HG03066 (cell line): Measurements from ENCODE around the gene CACNA1D.

ENCODE experiments used
- ATAC-seq: cut with Tn5 transposase; IDR thresholded peaks from one replicate; pipeline ENCODE4 v1.9.1; 2021; ENCODE audit warnings: low read depth; ENCODE audit not compliant: unreplicated experiment

The CACNA1D gene

DNA sequence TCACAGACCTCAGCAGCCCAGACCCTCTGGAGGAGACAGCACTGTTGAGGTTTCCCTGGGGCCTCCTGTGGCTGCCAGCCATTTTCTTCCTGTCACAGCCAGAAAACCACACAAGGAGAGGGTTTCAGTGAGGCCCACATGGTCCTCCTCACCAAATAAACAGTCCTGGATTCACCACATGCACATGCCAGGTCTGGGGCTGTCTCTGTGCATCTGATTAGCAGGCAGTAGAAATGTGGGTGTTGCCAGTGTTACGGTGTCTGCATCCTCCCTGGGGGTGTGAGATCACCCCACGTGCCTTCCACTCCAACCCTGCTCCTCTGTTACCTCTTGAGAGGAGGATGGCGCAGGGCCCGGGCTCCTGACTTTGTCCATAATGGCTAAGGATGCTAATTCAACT lies 211.4 kb downstream of the CACNA1D start:
- ATAC-seq: no peak

DNA sequence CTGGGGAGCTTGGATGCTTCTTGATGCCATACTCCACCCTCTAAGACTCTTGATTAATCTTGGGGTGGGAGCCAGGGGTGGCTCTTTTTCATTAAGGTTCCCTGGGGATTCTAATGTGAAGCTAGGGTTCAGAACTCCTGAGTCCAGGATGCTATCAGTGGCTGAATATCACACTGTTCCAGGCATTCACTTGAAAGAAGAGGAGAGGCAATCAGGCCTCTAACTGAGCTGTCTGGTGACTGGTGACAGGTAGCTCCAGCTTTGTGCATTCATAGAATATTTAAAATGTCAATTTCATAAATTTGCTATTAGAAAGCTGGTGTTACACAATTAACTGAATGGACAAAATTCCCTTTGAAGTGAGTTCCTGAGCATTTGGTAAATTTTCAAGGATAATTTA lies 212.8 kb downstream of the CACNA1D start:
- no peak for ATAC-seq

DNA sequence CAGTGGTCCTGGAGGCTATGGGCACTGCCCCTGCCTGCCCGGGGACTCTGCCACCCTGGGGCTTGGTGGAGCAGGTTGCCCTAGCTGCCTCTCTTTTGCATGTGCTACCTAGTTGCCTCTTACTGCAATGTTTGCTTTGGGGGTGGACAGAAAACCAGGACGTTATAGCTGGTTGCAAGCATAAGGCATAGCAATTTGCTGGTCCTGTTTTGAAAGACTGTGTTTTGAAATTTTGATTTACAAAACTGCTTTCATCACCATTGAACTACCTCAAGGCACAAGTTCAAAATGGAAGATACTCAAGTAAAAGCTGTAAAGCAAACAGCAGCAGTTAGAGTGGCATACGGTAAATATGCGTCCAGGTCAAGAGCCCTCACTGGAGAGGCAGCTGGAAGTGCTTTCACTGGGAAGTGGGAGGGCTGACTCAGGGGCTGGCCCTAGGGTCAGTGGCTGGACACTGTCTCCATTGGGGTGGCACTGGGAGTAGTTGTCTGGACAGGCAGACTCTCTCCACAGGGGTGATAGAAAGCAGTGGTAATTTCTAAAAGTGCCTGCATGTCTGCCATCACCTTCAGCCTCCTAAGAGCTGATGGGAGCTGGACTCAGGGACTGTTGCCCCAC lies 213.7 kb downstream of the CACNA1D start:
- no peak for ATAC-seq

DNA sequence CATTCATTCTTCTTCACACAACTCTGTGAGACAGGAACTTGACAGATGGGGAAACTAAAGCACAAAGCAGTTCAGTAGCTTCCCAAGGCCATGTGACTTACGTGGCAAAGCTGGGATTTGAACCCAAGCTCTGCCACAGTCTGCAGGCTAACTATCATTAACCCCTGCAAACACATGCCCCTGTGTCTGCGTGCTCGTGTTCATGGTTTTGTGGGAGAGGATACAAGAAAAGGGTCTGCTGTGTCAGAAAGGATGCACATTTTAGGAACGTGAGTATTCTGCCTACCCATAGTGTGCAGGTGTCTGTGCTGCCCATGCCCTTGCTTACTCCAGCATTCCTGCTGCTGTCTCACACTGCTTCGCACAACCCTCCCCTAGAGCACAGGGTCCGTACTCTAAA lies 214.8 kb downstream of the CACNA1D start:
- no peak for ATAC-seq

DNA sequence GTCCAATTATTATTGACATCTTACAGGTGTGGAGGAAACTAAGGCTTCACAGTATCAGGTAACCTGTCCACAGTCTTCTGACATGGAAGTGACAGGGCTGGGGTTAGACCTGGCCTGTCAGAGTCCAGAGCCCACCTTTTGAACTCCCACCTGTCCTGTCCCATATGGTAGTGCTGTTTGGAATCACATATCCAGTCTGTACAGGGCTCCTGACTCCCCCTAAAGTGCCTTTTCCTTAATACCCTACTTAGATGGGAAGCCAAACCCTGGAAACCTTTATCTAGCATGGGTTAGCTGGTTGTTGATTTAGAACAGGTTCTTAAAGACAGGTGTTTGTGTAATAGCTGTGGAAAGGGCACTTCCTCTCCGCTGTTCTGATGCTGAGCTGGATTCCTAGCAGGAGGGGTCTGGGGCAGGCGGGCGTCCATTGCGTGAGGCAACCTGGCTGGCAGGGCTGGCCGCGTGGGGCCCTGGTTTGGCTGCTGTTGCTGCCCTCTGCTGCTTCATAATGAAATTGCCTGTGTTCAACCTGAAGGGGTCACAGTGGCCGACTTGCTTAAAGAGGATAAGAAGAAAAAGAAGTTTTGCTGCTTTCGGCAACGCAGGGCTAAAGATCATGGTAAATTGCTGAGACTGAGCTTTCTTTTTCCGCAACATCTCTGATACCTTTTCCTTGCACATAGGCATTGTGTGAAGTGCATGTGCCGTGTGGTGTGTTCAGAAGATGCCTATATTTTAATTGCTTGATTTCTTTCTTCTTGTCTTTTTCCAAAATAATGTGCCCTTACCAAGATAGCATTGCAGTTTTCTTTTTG lies 215.7 kb downstream of the CACNA1D start:
- ATAC-seq: no peak

DNA sequence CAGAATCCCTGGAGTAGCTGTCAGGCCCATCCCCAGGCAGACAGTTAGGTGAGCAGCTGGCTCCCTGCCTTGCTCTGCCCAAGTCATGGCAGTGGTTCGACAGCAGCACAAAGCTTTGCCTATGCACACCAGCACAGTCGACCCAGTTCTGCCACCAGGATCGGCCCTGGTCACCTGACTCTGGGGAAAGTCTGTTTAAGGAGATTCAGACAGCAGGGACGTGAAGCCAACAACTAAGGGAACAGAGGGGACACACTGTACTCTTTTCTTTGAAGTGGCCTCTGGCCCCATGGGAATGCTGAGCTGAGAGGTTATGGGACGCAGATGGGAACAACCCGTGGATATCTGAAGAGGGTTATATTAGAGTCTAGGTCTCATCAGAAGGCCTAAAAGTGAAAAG lies 217.0 kb downstream of the CACNA1D start:
- ATAC-seq: no peak

DNA sequence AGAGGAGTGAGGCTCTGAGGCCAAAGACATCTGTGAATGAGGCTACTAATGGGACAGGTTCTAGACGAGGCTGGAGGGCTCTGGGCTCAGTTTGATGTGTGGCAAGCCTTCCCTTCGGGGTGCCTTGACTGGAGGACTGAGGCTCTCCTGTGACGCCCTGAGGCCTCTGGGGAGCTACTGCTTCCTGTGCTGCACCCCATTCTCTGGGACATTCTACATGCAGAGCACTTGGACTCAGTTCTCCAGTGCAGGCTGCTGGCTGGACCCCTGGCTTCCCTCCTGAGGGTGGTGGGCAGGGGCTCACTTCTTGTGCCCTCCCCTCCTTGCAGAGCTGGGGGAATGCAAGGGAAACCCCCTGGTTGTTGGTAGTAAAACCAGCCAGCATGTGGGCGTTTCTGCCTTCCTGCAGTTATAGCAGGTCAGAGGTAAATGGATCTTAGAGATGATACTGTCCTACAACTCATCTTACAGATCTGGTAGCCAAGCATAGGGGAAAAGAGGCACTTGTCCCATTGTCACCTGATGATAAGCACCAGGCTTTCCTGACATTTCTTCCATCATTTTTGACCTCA lies 218.5 kb downstream of the CACNA1D start:
- no peak for ATAC-seq

DNA sequence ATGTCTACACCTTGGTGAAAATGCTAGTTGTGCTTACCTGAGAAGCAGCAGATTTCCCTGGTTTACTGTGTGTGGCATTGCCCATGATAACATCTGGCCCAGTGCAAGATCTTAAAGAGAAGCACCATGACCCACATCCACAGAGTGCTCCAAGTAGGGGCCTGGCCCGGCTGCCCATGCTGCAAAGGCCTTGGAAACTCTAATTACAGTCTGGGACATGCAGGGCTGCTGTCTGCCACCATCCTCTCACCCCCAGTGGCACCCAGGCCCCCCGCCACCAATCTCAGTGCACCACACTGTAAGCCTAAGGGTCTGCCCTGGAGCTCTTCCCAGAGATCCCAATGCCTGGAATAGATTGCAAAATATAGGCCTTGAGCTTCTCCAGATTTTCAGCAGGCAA lies 219.2 kb downstream of the CACNA1D start:
- ATAC-seq: no peak

DNA sequence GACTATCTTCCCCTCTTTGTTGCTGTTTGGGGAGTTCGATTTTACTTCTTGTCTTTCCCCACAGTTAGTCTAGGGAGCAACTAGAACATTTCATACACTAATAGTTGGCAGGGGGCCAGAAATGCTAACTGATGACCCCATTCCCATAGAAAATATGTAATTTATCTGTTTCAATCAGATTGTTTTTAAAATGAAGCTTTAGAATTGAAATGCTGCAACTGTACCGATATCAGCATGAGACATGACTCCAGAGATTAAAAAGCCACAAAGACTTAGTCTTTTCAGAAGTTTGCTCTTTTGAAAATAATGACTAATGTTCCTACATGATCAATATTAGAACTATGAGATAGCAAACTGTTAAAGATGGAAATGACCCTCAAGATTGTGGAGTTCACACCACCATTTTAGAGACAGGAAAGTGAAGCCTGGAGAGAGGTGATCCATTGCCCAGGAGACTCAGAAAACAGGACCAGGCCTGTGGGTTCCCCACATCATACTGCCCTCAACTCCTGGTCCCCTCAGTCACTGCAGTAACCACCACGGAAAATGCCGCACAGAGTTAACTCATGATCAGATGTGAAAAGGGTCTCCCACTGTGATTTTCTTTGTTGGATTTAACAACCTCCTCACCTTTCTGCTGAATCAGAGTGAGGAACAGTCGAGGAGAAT lies 221.5 kb downstream of the CACNA1D start:
- no peak for ATAC-seq

DNA sequence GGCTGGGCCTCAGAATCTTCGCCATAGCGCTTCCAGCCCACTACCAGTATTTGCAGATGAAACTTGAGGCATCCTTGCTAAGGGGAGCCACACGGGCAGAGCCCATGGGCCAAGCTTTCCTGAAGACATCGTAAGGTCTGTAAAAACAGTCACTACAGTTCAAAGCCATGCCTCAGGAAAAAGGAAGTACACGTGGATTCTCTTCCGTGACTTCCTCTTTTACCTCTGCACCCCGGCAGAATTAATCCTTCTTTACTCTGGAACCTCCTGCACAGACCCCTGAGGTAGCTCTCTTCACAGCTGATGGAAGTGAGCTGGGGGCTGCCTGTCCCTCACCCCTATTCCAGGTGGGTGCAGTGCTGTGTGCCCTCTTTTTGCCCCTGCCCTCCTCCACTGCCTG lies 222.6 kb downstream of the CACNA1D start:
- ATAC-seq: no peak

DNA sequence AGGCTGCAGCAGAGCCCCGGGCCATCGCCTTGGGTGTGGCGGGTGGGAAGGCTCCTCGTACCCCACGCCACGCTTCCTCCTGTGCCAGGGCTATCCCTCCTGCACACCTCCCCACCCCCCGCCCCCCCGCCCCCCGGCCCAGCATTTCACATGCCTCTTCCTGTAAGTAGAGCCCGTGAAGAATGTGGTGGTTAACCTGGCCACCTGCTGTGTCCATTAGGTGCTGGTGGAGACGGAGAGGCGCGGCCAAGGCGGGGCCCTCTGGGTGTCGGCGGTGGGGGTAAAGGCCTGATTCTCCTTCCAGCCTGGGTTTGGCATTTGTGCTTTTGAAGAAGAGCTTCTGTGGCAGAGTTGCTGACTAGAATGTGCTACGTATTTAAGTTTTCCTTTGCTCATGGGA lies 224.1 kb downstream of the CACNA1D start:
- no peak for ATAC-seq

DNA sequence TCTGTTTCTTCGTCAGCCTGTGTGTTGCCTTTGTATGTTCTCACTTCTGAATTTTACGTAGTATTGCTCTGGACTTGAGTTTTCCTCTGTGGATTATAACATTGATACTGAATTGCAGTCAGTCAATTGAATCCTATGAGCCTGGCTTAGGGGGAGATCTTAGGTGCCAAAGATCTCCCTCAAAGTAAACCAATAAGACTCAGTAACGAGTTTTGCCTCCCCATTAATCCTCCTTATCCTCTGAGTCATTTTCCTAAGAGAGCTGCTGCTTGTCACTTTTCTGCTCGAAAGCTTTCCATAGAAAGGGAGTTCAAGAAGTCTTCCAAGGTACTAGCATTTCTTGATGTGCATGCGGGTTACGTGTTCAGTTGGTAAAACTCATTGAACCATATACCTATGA lies 225.4 kb downstream of the CACNA1D start:
- ATAC-seq: no peak

DNA sequence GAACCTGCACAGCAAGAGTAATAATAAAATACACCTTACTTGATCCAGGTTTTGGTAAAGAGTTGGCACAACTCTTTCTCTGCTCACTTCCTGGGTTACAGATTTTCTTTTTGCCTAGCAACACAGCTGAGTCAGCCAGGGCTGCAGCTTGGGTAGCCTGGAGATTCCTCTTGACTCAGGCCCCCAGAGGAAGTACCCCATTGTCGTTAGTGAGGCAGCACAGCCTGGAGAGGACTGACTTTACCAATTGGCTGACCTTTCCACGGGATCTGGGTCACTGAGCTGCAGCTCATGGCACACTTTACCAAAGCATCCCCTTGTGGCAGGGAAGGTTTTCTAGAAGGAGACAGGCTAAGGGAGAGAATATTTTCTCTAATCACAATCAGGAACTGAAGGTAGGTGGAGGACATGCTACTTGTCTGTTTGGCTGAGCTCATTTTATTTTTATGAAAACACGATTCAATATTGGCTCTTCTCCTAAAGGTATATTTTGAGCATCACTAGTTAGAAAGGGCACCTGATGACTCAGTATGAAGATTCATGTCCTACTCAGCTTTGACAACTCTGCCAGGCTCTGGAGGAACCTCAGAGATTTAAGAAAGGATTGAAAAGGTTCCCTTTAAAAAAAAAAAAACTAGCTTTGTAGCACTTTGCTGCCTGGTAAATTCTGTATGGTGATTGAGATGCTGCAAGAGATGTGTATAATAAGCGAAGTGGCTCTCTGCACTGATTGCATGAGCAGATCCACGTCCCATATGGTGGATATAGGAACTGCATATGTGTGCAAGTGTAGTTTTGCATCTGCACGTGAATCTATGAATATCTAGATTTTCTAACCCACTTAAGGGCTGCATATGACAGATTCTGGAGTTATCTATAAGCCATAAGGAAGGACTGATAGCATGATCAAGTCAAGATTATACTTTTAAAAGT lies 227.0 kb downstream of the CACNA1D start:
- ATAC-seq: no peak

DNA sequence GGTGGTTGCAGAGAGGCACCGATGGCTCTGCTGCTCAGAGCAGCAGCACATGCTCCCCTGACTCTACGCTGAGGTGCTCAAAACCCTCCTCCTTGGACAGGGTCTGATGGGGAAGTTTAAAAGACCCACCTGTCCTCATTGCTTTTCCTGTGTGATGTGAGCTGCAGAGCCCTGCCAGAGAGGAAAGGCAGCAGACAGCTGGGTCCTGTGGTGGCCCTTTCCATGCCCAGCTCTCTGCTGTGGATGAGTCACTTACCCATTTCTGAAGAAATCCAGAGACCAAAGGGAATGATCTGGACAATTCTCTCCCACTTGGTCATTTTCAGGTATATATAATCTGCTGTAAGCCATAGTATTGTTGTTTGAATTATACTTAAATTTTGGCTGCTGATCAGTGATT lies 230.2 kb downstream of the CACNA1D start:
- ATAC-seq: no peak

DNA sequence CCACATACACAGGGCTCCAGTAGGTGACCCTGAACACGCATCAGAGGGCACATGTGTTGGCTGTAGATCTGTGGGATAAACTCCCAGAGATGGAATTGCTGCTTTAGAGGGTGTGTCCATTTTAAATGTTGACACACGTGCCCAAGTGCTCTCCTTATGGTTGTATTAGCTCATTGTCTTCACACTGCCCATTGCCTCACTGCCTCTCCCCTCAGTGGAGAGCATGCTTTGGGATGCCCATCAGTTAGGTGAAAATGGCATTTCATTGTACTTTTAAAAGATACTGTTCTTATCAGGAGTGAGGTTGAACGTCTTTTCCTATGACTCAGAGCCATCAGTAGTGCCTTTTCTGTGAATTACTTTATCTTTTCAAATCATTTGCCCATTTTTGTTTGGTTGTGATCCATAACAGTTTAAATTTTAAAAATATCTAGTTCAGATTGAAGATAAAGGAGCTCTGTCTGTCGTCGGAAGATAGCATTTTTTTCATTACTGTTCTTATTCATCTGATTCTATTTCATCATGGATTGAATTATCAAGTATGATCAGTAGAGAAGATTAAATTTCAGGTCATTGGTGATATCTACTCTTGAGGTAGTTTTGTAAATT lies 231.1 kb downstream of the CACNA1D start:
- ATAC-seq: no peak

DNA sequence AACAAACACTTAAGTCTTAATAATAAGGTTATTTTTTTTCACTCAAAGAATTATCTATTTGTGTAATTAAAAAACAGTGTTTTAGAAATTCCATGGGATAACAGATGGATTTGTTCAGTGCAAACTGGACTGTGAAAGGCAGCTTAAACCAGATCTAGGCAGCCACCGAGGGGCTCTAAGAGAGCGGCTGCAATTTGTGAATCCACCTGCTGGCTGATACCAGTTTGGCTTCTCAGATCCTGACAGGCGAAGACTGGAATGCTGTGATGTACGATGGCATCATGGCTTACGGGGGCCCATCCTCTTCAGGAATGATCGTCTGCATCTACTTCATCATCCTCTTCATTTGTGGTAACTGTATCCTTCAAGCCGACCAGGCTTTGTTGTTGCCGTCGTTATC lies 232.2 kb downstream of the CACNA1D start:
- ATAC-seq: no peak

DNA sequence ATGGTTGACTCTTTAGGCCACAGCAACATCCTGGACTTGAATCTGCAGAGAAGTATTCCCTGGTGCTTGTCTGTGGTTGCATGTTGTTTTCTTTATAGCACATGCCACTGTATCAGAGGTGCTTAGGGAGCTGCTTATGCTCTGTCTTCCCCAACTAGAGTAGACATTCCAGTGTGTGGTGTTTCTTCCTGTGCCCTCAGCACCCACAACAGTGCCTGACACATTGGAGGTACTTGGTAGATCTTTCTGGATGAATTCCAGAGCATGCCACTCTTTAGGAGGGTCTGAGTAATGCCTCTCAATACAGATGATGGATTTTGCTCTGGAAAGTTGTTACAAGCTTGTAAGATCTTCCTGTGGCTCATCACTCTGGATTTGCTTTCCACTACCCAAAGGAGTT lies 234.2 kb downstream of the CACNA1D start:
- ATAC-seq: no peak

DNA sequence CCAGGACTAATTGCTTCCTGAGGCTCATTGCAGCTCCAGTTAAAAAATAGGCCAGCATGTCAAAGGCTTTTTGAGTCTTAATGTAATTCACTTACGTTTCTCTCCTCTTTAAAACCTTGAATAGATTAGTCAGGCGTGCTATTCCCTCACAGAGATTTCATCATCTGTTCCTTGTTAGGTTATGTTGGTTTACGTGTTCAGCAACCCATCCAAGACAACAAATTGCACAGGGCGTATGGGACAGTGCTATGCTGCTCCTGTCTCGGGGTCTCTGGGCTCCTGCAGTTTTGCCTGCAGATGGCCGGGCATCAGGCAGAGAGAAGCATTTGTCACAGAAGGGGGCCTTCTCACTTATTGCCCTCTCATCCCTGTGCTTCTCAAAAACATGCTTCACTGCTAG lies 234.7 kb downstream of the CACNA1D start:
- ATAC-seq: no peak

DNA sequence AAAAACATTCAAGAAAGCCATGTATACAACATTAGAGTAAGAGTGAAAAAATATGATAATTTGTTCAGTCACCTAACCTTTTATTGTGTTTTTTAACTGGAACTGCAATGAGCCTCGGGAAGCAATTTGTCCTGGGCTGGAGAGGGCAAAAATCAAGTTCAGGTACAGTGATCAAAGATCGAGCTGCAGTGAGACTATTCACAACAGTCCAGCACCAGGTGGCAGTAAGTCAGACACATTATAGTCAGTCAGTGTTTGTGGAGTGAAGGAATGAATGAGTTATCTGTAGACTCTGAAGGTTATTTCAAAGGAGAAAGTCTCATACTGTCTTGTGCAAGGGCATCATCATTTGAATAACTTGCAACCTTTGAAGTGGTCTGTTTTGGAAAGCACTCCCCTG lies 235.2 kb downstream of the CACNA1D start:
- ATAC-seq: no peak

DNA sequence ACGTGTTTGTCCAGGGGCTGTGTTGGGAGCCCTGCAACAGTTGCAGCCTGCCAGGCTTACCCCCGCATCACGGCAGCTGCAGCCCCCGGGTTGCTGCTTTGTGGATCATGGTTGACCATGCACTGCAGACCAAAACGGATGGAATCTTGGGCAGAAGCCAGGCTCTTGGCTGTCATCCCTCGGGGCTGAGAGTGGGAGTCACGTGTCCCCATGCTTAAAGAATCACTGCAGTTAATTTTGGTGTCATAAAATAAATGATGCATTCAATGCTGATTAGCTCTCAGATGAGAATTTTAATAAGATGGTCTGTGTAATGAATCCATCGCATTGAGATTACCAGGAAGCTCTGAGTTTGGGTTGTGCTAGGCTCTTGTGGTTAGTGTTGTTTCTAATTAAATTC lies 236.2 kb downstream of the CACNA1D start:
- no peak for ATAC-seq
